ENCODE data around the gene OR2V2.

The OR2V2 gene

GRCh38 chr5:181149355-181149754 lies 2.0 kb downstream of the OR2V2 start:
- no peak for DNase-seq

- no peak for DNase-seq
Measured at GRCh38 chr5:181149806-181150733, 2.7 kb downstream of the OR2V2 start.

- DNase-seq = no peak
Measured at GRCh38 chr5:181151146-181151545, 3.8 kb downstream of the OR2V2 start.

GRCh38 chr5:181152406-181152805 lies 5.0 kb downstream of the OR2V2 start:
- no peak for DNase-seq

GRCh38 chr5:181153814-181154213 lies 6.4 kb downstream of the OR2V2 start:
- DNase-seq = no peak

- DNase-seq = no peak
Measured at GRCh38 chr5:181156758-181157157, 9.4 kb downstream of the OR2V2 start.

GRCh38 chr5:181158869-181159268 lies 11.5 kb downstream of the OR2V2 start:
- no peak for DNase-seq

- DNase-seq = peak; percentile 78 to 87
Measured at GRCh38 chr5:181159286-181160151, 12.1 kb downstream of the OR2V2 start.

- DNase-seq = peak; percentile 8 to 43
Measured at GRCh38 chr5:181160152-181160754, 12.9 kb downstream of the OR2V2 start.

GRCh38 chr5:181160755-181161533 lies 13.6 kb downstream of the OR2V2 start:
- peak; percentile 37 to 39 for DNase-seq

GRCh38 chr5:181161534-181162175 lies 14.3 kb downstream of the OR2V2 start:
- no peak for DNase-seq

GRCh38 chr5:181163487-181164075 lies 16.2 kb downstream of the OR2V2 start:
- DNase-seq = no peak

- no peak for DNase-seq
Measured at GRCh38 chr5:181164076-181164952, 16.9 kb downstream of the OR2V2 start.

- DNase-seq = no peak
Measured at GRCh38 chr5:181166812-181167733, 19.7 kb downstream of the OR2V2 start.

GRCh38 chr5:181167814-181168488 lies 20.6 kb downstream of the OR2V2 start:
- DNase-seq = peak; percentile 35 to 45

- DNase-seq = peak in 1 of 2 experiments; percentile 10
Measured at GRCh38 chr5:181168595-181169118, 21.3 kb downstream of the OR2V2 start.

GRCh38 chr5:181169459-181170236 lies 22.3 kb downstream of the OR2V2 start:
- DNase-seq = peak in 1 of 2 experiments; percentile 30
